Activated T-cell treated with anti-CD3 and anti-CD28 coated beads, Interleukin-2, amount 50 U/mL, for 1 hour (primary cell): ENCODE measurements around the gene DDRGK1.

Experiments
- DNase-seq: peaks from one replicate; pipeline ENCODE4 v3.0.0-alpha.2; 2020

The DDRGK1 gene

GRCh38 chr20:3204124-3204794 is at the start of gene DDRGK1:
DDRGK1 (minus strand) TSS chr20:3204682; CDS start chr20:3204627, 55 bp downstream.
- peak; percentile 95 for DNase-seq

- DNase-seq = no peak
Measured at GRCh38 chr20:3251806-3252205, 47.3 kb upstream of the DDRGK1 start.

- DNase-seq = no peak
Measured at GRCh38 chr20:3250091-3250504, 45.6 kb upstream of the DDRGK1 start.

- DNase-seq = no peak
Measured at GRCh38 chr20:3248993-3249347, 44.5 kb upstream of the DDRGK1 start.

- DNase-seq = no peak
Measured at GRCh38 chr20:3248167-3248992, 43.9 kb upstream of the DDRGK1 start.

GRCh38 chr20:3247638-3248037 is 43.2 kb upstream of the DDRGK1 start:
- DNase-seq = no peak

- no peak for DNase-seq
Measured at GRCh38 chr20:3246682-3247081, 42.2 kb upstream of the DDRGK1 start.

- no peak for DNase-seq
Measured at GRCh38 chr20:3245711-3246110, 41.2 kb upstream of the DDRGK1 start.

GRCh38 chr20:3245156-3245555 is 40.7 kb upstream of the DDRGK1 start:
- DNase-seq = no peak

- no peak for DNase-seq
Measured at GRCh38 chr20:3244613-3245012, 40.1 kb upstream of the DDRGK1 start.

- no peak for DNase-seq
Measured at GRCh38 chr20:3243718-3244358, 39.4 kb upstream of the DDRGK1 start.

GRCh38 chr20:3242172-3242692 is 37.8 kb upstream of the DDRGK1 start:
- no peak for DNase-seq

GRCh38 chr20:3240776-3241363 is 36.4 kb upstream of the DDRGK1 start:
- DNase-seq = no peak

GRCh38 chr20:3239867-3240775 is 35.6 kb upstream of the DDRGK1 start:
- peak; percentile 34 for DNase-seq

GRCh38 chr20:3239026-3239866 is 34.8 kb upstream of the DDRGK1 start, which contains the start of gene SLC4A11:
SLC4A11 (minus strand) TSS chr20:3239190; CDS start chr20:3239137, 53 bp downstream.
- DNase-seq = peak; percentile 56

- DNase-seq = peak; percentile 60
Measured at GRCh38 chr20:3238616-3239025, 34.1 kb upstream of the DDRGK1 start.

GRCh38 chr20:3237958-3238615 is 33.6 kb upstream of the DDRGK1 start:
- DNase-seq = no peak

- DNase-seq = no peak
Measured at GRCh38 chr20:3237011-3237957, 32.8 kb upstream of the DDRGK1 start.

- no peak for DNase-seq
Measured at GRCh38 chr20:3235666-3236324, 31.3 kb upstream of the DDRGK1 start.
